Stimulated activated CD8-positive, alpha-beta memory T cell treated with anti-CD3 and anti-CD28 coated beads, Interleukin-2, amount 100 ng/mL, for 48 hours (primary cell): ENCODE data around the gene BCAR1.

Experiments
- DNase-seq, 2 donors: peaks; one replicate each; pipeline ENCODE4 v3.0.0-alpha.2; 2020; ENCODE audit warnings: low read depth in 2 of 2

BCAR1 gene

GRCh38 chr16:75238853-75239541 lies 12.4 kb downstream of the BCAR1 start:
- no peak for DNase-seq

GRCh38 chr16:75238132-75238852 lies 13.1 kb downstream of the BCAR1 start:
- DNase-seq: no peak

GRCh38 chr16:75237398-75238131 lies 13.9 kb downstream of the BCAR1 start:
- no peak for DNase-seq

- no peak for DNase-seq
Observed at GRCh38 chr16:75236736-75237397, 14.6 kb downstream of the BCAR1 start.

GRCh38 chr16:75236232-75236631 lies 15.2 kb downstream of the BCAR1 start:
- peak in 1 of 2 donors; percentile 33 for DNase-seq

GRCh38 chr16:75235721-75236193 lies 15.7 kb downstream of the BCAR1 start:
- DNase-seq: no peak

- no peak for DNase-seq
Observed at GRCh38 chr16:75234856-75235696, 16.3 kb downstream of the BCAR1 start.

GRCh38 chr16:75233611-75233938 lies 17.8 kb downstream of the BCAR1 start:
- no peak for DNase-seq

- DNase-seq: no peak
Observed at GRCh38 chr16:75231570-75231969, 19.9 kb downstream of the BCAR1 start.

- DNase-seq: no peak
Observed at GRCh38 chr16:75230471-75231110, 20.8 kb downstream of the BCAR1 start.

GRCh38 chr16:75229172-75230031 lies 22.0 kb downstream of the BCAR1 start:
- DNase-seq: no peak

GRCh38 chr16:75228143-75228976 lies 23.1 kb downstream of the BCAR1 start:
- no peak for DNase-seq

GRCh38 chr16:75227361-75228142 lies 23.9 kb downstream of the BCAR1 start:
- no peak for DNase-seq

- DNase-seq: no peak
Observed at GRCh38 chr16:75226550-75227360, 24.7 kb downstream of the BCAR1 start.

- DNase-seq: no peak
Observed at GRCh38 chr16:75225678-75226515, 25.5 kb downstream of the BCAR1 start.

GRCh38 chr16:75225092-75225491 lies 26.3 kb downstream of the BCAR1 start:
- DNase-seq: no peak
